ENCODE results near the gene RNF167. TPM values are rescaled to one million over a fixed set of nuclear protein-coding genes. Genes with fewer than 3 reads are reported as not detected.

Gene RNF167
- total and polyA plus RNA-seq, 2 of the 13 experiments (the other 11 are each of a cell fraction or from before 2014, with no cell fraction given): 44.1 to 45.4 TPM

- TF ChIP-seq SP4 (CRISPR knock-in tag; IDR thresholded peaks at IDR 0.05) (no peak), SMARCE1 (IDR thresholded peaks at IDR 0.05; ENCODE audit: borderline replicate concordance) (no peak), ZNF556 (CRISPR knock-in tag; IDR thresholded peaks at IDR 0.05; ENCODE audit: borderline replicate concordance) (0 out of 2 replicates have a peak, but pooled peaks have one; percentile 8), SAFB2 (CRISPR knock-in tag; IDR thresholded peaks at IDR 0.05; ENCODE audit: borderline replicate concordance, low read depth) (no peak; the same call in 1 of the 2 replicates), ATF6 (CRISPR knock-in tag; conservative IDR thresholded peaks at IDR 0.05) (no peak), ZNF75D (CRISPR knock-in tag; IDR thresholded peaks at IDR 0.05; ENCODE audit: borderline replicate concordance) (no peak), NFE2L2 (IDR thresholded peaks at IDR 0.05; ENCODE audit: low read length) (no peak), ERF (CRISPR knock-in tag; IDR thresholded peaks at IDR 0.05) (no peak), NAIF1 (CRISPR knock-in tag; IDR thresholded peaks at IDR 0.05; ENCODE audit: borderline replicate concordance) (peak; percentile 47; the same call in 1 of the 2 replicates), ZNF143 (CRISPR knock-in tag; IDR thresholded peaks at IDR 0.05) (no peak), SIN3A (IDR thresholded peaks at IDR 0.05; ENCODE audit: borderline replicate concordance, low read depth, low read length) (no peak), ZMYM4 (CRISPR knock-in tag; IDR thresholded peaks at IDR 0.05) (no peak), DPF2 (CRISPR knock-in tag; IDR thresholded peaks at IDR 0.05; ENCODE audit: borderline replicate concordance, low read depth) (no peak), XBP1 (CRISPR knock-in tag; IDR thresholded peaks at IDR 0.05) (no peak), SRSF1 (optimal IDR thresholded peaks at IDR 0.05; ENCODE audit: low read depth, low read length) (no peak)
- TF ChIP-seq, protein P1, sequence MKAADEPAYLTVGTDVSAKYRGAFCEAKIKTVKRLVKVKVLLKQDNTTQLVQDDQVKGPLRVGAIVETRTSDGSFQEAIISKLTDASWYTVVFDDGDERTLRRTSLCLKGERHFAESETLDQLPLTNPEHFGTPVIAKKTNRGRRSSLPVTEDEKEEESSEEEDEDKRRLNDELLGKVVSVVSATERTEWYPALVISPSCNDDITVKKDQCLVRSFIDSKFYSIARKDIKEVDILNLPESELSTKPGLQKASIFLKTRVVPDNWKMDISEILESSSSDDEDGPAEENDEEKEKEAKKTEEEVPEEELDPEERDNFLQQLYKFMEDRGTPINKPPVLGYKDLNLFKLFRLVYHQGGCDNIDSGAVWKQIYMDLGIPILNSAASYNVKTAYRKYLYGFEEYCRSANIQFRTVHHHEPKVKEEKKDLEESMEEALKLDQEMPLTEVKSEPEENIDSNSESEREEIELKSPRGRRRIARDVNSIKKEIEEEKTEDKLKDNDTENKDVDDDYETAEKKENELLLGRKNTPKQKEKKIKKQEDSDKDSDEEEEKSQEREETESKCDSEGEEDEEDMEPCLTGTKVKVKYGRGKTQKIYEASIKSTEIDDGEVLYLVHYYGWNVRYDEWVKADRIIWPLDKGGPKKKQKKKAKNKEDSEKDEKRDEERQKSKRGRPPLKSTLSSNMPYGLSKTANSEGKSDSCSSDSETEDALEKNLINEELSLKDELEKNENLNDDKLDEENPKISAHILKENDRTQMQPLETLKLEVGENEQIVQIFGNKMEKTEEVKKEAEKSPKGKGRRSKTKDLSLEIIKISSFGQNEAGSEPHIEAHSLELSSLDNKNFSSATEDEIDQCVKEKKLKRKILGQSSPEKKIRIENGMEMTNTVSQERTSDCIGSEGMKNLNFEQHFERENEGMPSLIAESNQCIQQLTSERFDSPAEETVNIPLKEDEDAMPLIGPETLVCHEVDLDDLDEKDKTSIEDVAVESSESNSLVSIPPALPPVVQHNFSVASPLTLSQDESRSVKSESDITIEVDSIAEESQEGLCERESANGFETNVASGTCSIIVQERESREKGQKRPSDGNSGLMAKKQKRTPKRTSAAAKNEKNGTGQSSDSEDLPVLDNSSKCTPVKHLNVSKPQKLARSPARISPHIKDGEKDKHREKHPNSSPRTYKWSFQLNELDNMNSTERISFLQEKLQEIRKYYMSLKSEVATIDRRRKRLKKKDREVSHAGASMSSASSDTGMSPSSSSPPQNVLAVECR (CRISPR knock-in tag; IDR thresholded peaks at IDR 0.05; ENCODE audit: borderline replicate concordance): no peak
- TF ChIP-seq, protein P2, sequence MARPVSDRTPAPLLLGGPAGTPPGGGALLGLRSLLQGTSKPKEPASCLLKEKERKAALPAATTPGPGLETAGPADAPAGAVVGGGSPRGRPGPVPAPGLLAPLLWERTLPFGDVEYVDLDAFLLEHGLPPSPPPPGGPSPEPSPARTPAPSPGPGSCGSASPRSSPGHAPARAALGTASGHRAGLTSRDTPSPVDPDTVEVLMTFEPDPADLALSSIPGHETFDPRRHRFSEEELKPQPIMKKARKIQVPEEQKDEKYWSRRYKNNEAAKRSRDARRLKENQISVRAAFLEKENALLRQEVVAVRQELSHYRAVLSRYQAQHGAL (CRISPR knock-in tag; IDR thresholded peaks at IDR 0.05; ENCODE audit: not compliant biosample characterization): no peak
- TF ChIP-seq, protein P3, sequence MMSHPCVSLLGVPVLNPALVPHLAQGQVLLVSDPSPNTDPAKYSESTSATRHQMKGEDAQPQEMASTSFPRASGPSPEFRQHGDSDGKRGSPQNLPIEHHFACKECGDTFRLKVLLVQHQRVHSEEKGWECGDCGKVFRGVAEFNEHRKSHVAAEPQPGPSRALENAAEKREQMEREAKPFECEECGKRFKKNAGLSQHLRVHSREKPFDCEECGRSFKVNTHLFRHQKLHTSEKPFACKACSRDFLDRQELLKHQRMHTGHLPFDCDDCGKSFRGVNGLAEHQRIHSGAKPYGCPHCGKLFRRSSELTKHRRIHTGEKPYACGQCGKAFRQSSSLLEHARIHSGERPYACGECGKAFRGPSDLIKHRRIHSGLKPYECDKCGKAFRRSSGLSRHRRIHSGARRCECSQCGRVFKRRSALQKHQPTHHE (CRISPR knock-in tag; IDR thresholded peaks at IDR 0.05; ENCODE audit: borderline replicate concordance): peak; percentile 18; the same call in 1 of the 2 replicates
These were observed 28.5 kb downstream of the RNF167 start (continued) for GRCh38 chr17:4968486-4969046.

All from HepG2 (cell line).